Esophagus muscularis mucosa (tissue), 4 donors: ENCODE data around the gene CALB2. TPM values are rescaled to one million over a fixed set of nuclear protein-coding genes. Genes with fewer than 3 reads are reported as not detected.
A peak's percentile ranks its signal among the peaks of the same experiment; 100 is the strongest.
"Not testable (repeated sequence)": the region's sequence is repeated elsewhere in the genome, so short reads cannot be mapped to it uniquely, and the experiment has no call there.

Experiments
- DNase-seq: peaks from one replicate; pipeline ENCODE4 v3.0.0-alpha.2; 2017; ENCODE audit errors: extremely low spot score
- H3K27ac ChIP-seq, 4 donors: fragments of 200-600 bp; sonication (generic); replicated peaks in 1 of 4; 1 replicate in 3 of 4; 2 replicates in 1 of 4; pipeline ENCODE4 v1.5.1; 2016 to 2019; ENCODE audit warnings: mild to moderate bottlenecking in 1 of 4
- H3K27me3 ChIP-seq, 4 donors: fragments of 200-600 bp; sonication (generic); one replicate each; pipeline versions ENCODE4 v1.5.1 to v1.6.0; 2016 to 2019
- H3K36me3 ChIP-seq, 4 donors: fragments of 200-600 bp; sonication (generic); one replicate each; pipeline ENCODE4 v1.5.1; 2016 to 2019
- H3K4me1 ChIP-seq, 4 donors: fragments of 200-600 bp; sonication (generic); one replicate each; pipeline ENCODE4 v1.5.1; 2016 to 2019
- H3K4me3 ChIP-seq, 4 donors: fragments of 200-600 bp; sonication (generic); 1 replicate in 2 of 4; 2 replicates in 2 of 4; pipeline ENCODE4 v1.5.1; 2016 to 2019; ENCODE audit warnings: mild to moderate bottlenecking in 4 of 4, moderate library complexity in 1 of 4
- H3K9me3 ChIP-seq, 4 donors: fragments of 200-600 bp; sonication (generic); 1 replicate in 3 of 4; 2 replicates in 1 of 4; pipeline ENCODE4 v1.5.1; 2016 to 2019
- EP300 ChIP-seq: sonication (generic); formaldehyde crosslinking; IDR thresholded peaks from one replicate; pipeline ENCODE4 v1.6.1; 2017; ENCODE audit warnings: antibody characterized with exemption
- POLR2A ChIP-seq: fragments of 450-650 bp; IDR thresholded peaks from one replicate; pipeline ENCODE4 v1.6.1; 2017; ENCODE audit warnings: antibody characterized with exemption, moderate library complexity, mild to moderate bottlenecking, low read depth
- POLR2AphosphoS5 ChIP-seq, 2 donors: sonication (generic); formaldehyde crosslinking; IDR thresholded peaks; one replicate each; pipeline ENCODE4 v1.6.1; 2017; ENCODE audit warnings: antibody characterized with exemption in 2 of 2
- WGBS: methylation state at CpG from one replicate; pipeline ENCODE4 v1.1.5; 2018; 5-methylcytosine and 5-hydroxymethylcytosine counted together
- intact Hi-C: fragments of 100-400 bp; cut with DNase I; formaldehyde crosslinking; loops from one replicate; pipeline ENCODE4 v1.15.1; 2023
- total RNA-seq, 4 donors: library from RNA; depleted of rRNA; stranded (reverse); fragments of >200 nt; gene quantifications; one replicate each; pipeline versions ENCODE4 v1.1.0 to v1.2.1, GENCODE V29; 2016
- TF ChIP-seq, protein P1 (sequence below), 3 experiments: fragments of 200-600 bp in 2 of 3; fragments of 450-650 bp in 1 of 3; sonication (generic) in 2 of 3; IDR thresholded peaks; one replicate each; pipeline ENCODE4 v1.5.1; 2017 to 2019; ENCODE audit warnings: antibody characterized with exemption in 3 of 3, mild to moderate bottlenecking in 2 of 3, moderate library complexity in 1 of 3

CALB2 gene
- 1 to 10 TPM in 3 of 4 donors, under 1 TPM in 1; 0.71 to 3.6 (median 2.4) TPM for total RNA-seq

GRCh38 chr16:71358464-71358998 is at the start of gene CALB2:
Gene CALB2 (plus strand): TSS chr16:71358723. CDS start chr16:71358793, 70 bp downstream.
- peak within 1 kb of the TSS; percentile 32 to 51 (median 37) for H3K4me3 ChIP-seq
- TF ChIP-seq, protein P1, sequence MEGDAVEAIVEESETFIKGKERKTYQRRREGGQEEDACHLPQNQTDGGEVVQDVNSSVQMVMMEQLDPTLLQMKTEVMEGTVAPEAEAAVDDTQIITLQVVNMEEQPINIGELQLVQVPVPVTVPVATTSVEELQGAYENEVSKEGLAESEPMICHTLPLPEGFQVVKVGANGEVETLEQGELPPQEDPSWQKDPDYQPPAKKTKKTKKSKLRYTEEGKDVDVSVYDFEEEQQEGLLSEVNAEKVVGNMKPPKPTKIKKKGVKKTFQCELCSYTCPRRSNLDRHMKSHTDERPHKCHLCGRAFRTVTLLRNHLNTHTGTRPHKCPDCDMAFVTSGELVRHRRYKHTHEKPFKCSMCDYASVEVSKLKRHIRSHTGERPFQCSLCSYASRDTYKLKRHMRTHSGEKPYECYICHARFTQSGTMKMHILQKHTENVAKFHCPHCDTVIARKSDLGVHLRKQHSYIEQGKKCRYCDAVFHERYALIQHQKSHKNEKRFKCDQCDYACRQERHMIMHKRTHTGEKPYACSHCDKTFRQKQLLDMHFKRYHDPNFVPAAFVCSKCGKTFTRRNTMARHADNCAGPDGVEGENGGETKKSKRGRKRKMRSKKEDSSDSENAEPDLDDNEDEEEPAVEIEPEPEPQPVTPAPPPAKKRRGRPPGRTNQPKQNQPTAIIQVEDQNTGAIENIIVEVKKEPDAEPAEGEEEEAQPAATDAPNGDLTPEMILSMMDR (IDR thresholded peaks at IDR 0.05), result peak in 2 of 3 experiments; percentile 92 to 94
- TF ChIP-seq EP300, result no peak
- no peak for TF ChIP-seq POLR2A
- TF ChIP-seq POLR2AphosphoS5 (IDR thresholded peaks at IDR 0.05), result peak in 1 of 2 donors; percentile 21
- intact Hi-C loops, result loop anchor here (5.0 kb wide), 1 partner anchor 556 kb away; the partner anchor contains the start of gene VAC14

GRCh38 chr16:71311553-71312158 is 46.9 kb upstream of the CALB2 start:
- WGBS, result 23% methylated on average over 7 of the region's 7 CpGs
- Histone ChIP-seq H3K36me3 (no peaks in the 10 kb centered on the region), H3K27ac (no peak overlapping the region), H3K4me3 (no peak overlapping the region), H3K27me3 (peaks cover 0 to 42% (median 0%) of the 10 kb centered on the region in 4 donors), H3K9me3 (no peaks in the 10 kb centered on the region), H3K4me1 (no peaks in the 10 kb centered on the region)
- intact Hi-C loops, result no loop called here
- no peak for TF ChIP-seq EP300
- TF ChIP-seq, protein P1 (IDR thresholded peaks at IDR 0.05), result peak; percentile 57 to 68 (median 66)
- DNase-seq, result no peak

More at GRCh38 chr16:71358464-71358998, at the start of gene CALB2:
- H3K27me3 ChIP-seq, result peaks cover 0 to 45% (median 0%) of the 10 kb centered on the region in 4 donors
- H3K27ac ChIP-seq, result no peak within 1 kb of the TSS
- 0% methylated on average over 14 of the region's 53 CpGs for WGBS
- no peak for DNase-seq
- no peaks in the 10 kb centered on the region for H3K36me3 ChIP-seq
- H3K9me3 ChIP-seq, result no peaks in the 10 kb centered on the region
- peaks cover 8 to 16% (median 14%) of the 10 kb centered on the region in 4 donors for H3K4me1 ChIP-seq

- H3K9me3 ChIP-seq, H3K4me3 ChIP-seq, DNase-seq, H3K27ac ChIP-seq, H3K36me3 ChIP-seq, H3K4me1 ChIP-seq, intact Hi-C loops: not testable (repeated sequence)
- 74% methylated on average over 3 of the region's 3 CpGs for WGBS
- peaks cover 0 to 42% (median 0%) of the 10 kb centered on the region in 4 donors for H3K27me3 ChIP-seq
Measured at GRCh38 chr16:71313591-71313990, 44.9 kb upstream of the CALB2 start.

DNA sequence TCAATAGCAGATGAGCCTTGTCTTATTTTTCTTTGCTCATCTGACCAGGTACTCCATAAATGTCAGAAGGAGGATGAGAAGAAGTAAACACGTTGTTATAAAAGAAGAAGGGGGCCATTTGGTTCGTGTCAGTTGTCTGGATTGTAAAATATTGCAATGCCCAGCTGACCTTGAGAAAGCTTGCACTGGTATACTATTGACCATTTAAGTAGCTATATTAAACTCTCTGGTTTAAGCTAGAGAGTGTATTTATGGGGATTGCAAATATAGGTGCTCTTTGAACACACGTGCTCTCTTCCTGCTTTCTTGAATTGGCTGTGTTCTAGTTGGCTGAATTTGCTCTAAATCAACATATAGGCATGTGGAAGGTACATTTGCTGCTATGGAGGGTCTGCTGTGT is 43.3 kb upstream of the CALB2 start:
- H3K27me3 ChIP-seq, result peaks cover 0 to 31% (median 0%) of the 10 kb centered on the region in 4 donors
- H3K36me3 ChIP-seq, result no peaks in the 10 kb centered on the region
- no peaks in the 10 kb centered on the region for H3K4me1 ChIP-seq
- H3K4me3 ChIP-seq, result no peak overlapping the region
- DNase-seq, result no peak
- intact Hi-C loops, result no loop called here
- H3K9me3 ChIP-seq, result no peaks in the 10 kb centered on the region
- TF ChIP-seq POLR2A, result no peak
- TF ChIP-seq, protein P1 (IDR thresholded peaks at IDR 0.05), result no peak
- TF ChIP-seq POLR2AphosphoS5 (IDR thresholded peaks at IDR 0.05), result no peak
- no peak for TF ChIP-seq EP300
- WGBS, result 2% methylated on average over 3 of the region's 3 CpGs
- H3K27ac ChIP-seq, result no peak overlapping the region

DNA sequence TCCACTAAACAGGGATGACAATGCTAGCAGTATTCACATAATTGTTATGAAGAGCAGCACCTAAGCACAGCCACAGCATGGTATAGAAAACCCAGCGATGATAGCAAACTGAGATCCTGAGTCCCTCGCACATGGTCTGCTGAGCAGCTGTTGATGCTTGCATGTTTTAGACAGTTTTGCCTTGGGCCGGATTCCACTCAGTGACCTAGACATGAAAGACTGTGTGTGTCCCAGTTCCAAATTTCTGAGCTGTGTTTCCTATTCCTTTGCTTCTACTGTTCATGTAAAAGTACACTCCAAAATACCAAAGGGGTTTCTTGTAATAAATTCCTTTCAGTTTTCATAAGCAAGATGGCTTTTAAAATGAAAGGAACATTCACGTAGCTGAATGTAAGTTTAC is 38.5 kb upstream of the CALB2 start:
- Histone ChIP-seq H3K27ac (no peak overlapping the region), H3K9me3 (no peaks in the 10 kb centered on the region), H3K4me3 (no peak overlapping the region), H3K4me1 (no peaks in the 10 kb centered on the region), H3K27me3 (peaks cover 0 to 12% (median 0%) of the 10 kb centered on the region in 4 donors), H3K36me3 (no peaks in the 10 kb centered on the region)
- no peak for DNase-seq
- intact Hi-C loops, result no loop called here
- TF ChIP-seq EP300 (no peak), POLR2AphosphoS5 (IDR thresholded peaks at IDR 0.05) (no peak), POLR2A (no peak)
- TF ChIP-seq, protein P1 (IDR thresholded peaks at IDR 0.05), result no peak
- WGBS, result 69% methylated on average over 4 of the region's 4 CpGs
